Fibroblast of lung (primary cell): Measurements from ENCODE around the gene DNAH1.

Experiments
- CTCF ChIP-seq, 2 donors: IDR thresholded peaks in 1 of 2; conservative IDR thresholded peaks in 1 of 2; 1 replicate in 1 of 2; 2 replicates in 1 of 2; pipeline ENCODE4 v1.5.1; 2011 to 2012; ENCODE audit warnings: low read length in 2 of 2, control low read depth in 1 of 2, inconsistent platforms in 1 of 2, low read depth in 1 of 2, mild to moderate bottlenecking in 1 of 2
- EZH2 ChIP-seq: IDR thresholded peaks from 2 replicates; pipeline ENCODE4 v1.5.1; 2012; ENCODE audit warnings: low read length, control low read depth, mild to moderate bottlenecking; ENCODE audit errors: missing control alignments

GRCh38 chr3:52297242-52298148 lies 18.6 kb upstream of the DNAH1 start:
- TF ChIP-seq CTCF (conservative IDR thresholded peaks at IDR 0.05 in 1 of 2, IDR thresholded peaks at IDR 0.05 in 1 of 2; ENCODE audit: low read depth in 1 of 2, low read length in 2 of 2) (no peak), EZH2 (no peak)
